Measurements from ENCODE around the gene CCDC69. TPM values are rescaled to one million over a fixed set of nuclear protein-coding genes. Genes with fewer than 3 reads are reported as not detected.
A peak's percentile ranks its signal among the peaks of the same experiment; 100 is the strongest.

Gene CCDC69
- 10.5 and 10.9 TPM in 2 replicates for total RNA-seq

- Histone ChIP-seq H3K27ac (ENCODE audit: low read depth, low read length) (no peak within 1 kb of the TSS), H3K9me3 (ENCODE audit: low read depth, low read length) (no peaks in the 10 kb centered on the region), H3K4me2 (ENCODE audit: insufficient read depth, low read length) (peak within 1 kb of the TSS; percentile 89), H3K79me2 (ENCODE audit: insufficient read depth, low read length) (no peaks in the 10 kb centered on the region), H2AFZ (ENCODE audit: low read length) (peak within 1 kb of the TSS; percentile 69), H4K20me1 (ENCODE audit: insufficient read depth, low read length) (no peaks in the 10 kb centered on the region), H3K4me1 (ENCODE audit: insufficient read depth, low read length) (peaks cover 6% of the 10 kb centered on the region), H3K36me3 (ENCODE audit: insufficient read depth, low read length) (no peaks in the 10 kb centered on the region), H3K27me3 (ENCODE audit: insufficient read depth, low read length) (no peaks in the 10 kb centered on the region), H3K4me3 (ENCODE audit: insufficient read depth, low read length) (peak within 1 kb of the TSS; percentile 79)
- TF ChIP-seq, protein P1, sequence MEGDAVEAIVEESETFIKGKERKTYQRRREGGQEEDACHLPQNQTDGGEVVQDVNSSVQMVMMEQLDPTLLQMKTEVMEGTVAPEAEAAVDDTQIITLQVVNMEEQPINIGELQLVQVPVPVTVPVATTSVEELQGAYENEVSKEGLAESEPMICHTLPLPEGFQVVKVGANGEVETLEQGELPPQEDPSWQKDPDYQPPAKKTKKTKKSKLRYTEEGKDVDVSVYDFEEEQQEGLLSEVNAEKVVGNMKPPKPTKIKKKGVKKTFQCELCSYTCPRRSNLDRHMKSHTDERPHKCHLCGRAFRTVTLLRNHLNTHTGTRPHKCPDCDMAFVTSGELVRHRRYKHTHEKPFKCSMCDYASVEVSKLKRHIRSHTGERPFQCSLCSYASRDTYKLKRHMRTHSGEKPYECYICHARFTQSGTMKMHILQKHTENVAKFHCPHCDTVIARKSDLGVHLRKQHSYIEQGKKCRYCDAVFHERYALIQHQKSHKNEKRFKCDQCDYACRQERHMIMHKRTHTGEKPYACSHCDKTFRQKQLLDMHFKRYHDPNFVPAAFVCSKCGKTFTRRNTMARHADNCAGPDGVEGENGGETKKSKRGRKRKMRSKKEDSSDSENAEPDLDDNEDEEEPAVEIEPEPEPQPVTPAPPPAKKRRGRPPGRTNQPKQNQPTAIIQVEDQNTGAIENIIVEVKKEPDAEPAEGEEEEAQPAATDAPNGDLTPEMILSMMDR (IDR thresholded peaks at IDR 0.05; ENCODE audit: extremely low read depth, low read depth, low read length) = no peak
- DNase-seq (ENCODE audit: insufficient read length, low spot score, missing footprints) = peak; percentile 96
Observed at GRCh38 chr5:151223447-151224264, at the start of gene CCDC69. CCDC69 (minus strand) TSS chr5:151224092; CDS start chr5:151223970, 122 bp downstream.

GRCh38 chr5:151271336-151271735 is 47.4 kb upstream of the CCDC69 start:
- no peaks in the 10 kb centered on the region for H3K4me1 ChIP-seq (ENCODE audit: insufficient read depth, low read length)
- H4K20me1 ChIP-seq (ENCODE audit: insufficient read depth, low read length) = no peaks in the 10 kb centered on the region
- no peak overlapping the region for H3K27ac ChIP-seq (ENCODE audit: low read depth, low read length)
- H3K4me2 ChIP-seq (ENCODE audit: insufficient read depth, low read length) = no peak overlapping the region
- H3K9me3 ChIP-seq (ENCODE audit: low read depth, low read length) = no peaks in the 10 kb centered on the region
- no peak for DNase-seq (ENCODE audit: insufficient read length, low spot score, missing footprints)
- H2AFZ ChIP-seq (ENCODE audit: low read length) = no peak overlapping the region
- H3K79me2 ChIP-seq (ENCODE audit: insufficient read depth, low read length) = no peaks in the 10 kb centered on the region
- H3K36me3 ChIP-seq (ENCODE audit: insufficient read depth, low read length) = peaks cover 10% of the 10 kb centered on the region
- TF ChIP-seq, protein P1 (IDR thresholded peaks at IDR 0.05; ENCODE audit: extremely low read depth, low read depth, low read length) = no peak
- no peak overlapping the region for H3K4me3 ChIP-seq (ENCODE audit: insufficient read depth, low read length)
- H3K27me3 ChIP-seq (ENCODE audit: insufficient read depth, low read length) = no peaks in the 10 kb centered on the region

DNA sequence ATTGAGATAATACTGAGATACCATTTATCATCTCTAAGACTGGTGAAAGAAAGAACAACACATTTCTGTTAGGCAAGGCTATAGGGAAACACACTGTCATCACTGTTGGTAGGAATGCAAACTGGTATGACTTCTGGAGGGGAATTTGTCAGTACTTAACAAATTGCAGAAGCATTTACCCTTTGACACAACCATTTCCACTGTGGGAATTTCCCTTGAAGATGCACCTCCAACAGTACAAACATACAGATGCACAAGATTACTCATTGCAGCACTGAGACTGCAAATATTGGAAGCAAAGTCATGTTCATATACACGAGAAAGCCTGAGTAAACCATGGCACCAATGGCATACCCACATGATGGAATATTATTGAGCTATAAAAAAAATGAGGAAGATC is 46.7 kb upstream of the CCDC69 start:
- no peak for DNase-seq (ENCODE audit: insufficient read length, low spot score, missing footprints)
- Histone ChIP-seq H3K9me3 (ENCODE audit: low read depth, low read length) (no peaks in the 10 kb centered on the region), H4K20me1 (ENCODE audit: insufficient read depth, low read length) (no peaks in the 10 kb centered on the region)

More for the DNA sequence above, 46.7 kb upstream of the CCDC69 start:
- peaks cover 10% of the 10 kb centered on the region for H3K36me3 ChIP-seq (ENCODE audit: insufficient read depth, low read length)
- H2AFZ ChIP-seq (ENCODE audit: low read length) = no peak overlapping the region
- no peak overlapping the region for H3K4me3 ChIP-seq (ENCODE audit: insufficient read depth, low read length)
- no peaks in the 10 kb centered on the region for H3K4me1 ChIP-seq (ENCODE audit: insufficient read depth, low read length)
- no peak overlapping the region for H3K4me2 ChIP-seq (ENCODE audit: insufficient read depth, low read length)
- no peaks in the 10 kb centered on the region for H3K79me2 ChIP-seq (ENCODE audit: insufficient read depth, low read length)
- no peak overlapping the region for H3K27ac ChIP-seq (ENCODE audit: low read depth, low read length)
- TF ChIP-seq, protein P1 (IDR thresholded peaks at IDR 0.05; ENCODE audit: extremely low read depth, low read depth, low read length) = no peak
- no peaks in the 10 kb centered on the region for H3K27me3 ChIP-seq (ENCODE audit: insufficient read depth, low read length)

All from osteoblast (primary cell).